ENCODE measurements around the gene IFRD1. TPM values are rescaled to one million over a fixed set of nuclear protein-coding genes. Genes with fewer than 3 reads are reported as not detected.

Gene IFRD1
- total and polyA plus RNA-seq, 8 donors: 19.9 to 137 (median 44.0) TPM

- Histone ChIP-seq H3K27me3 (no peaks in the 10 kb centered on the region), H3K36me3 (no peaks in the 10 kb centered on the region), H3K4me1 (no peaks in the 10 kb centered on the region), H3K4me3 (no peak overlapping the region), H3K9me3 (no peaks in the 10 kb centered on the region), H3K27ac (no peak overlapping the region)
- WGBS, 5 donors: 85 to 93% (median 89%) methylated on average over 3 of the region's 3 CpGs
- no peak for DNase-seq
- TF ChIP-seq POLR2AphosphoS5 (IDR thresholded peaks at IDR 0.05) (no peak), POLR2A (IDR thresholded peaks at IDR 0.05) (no peak), CTCF (IDR thresholded peaks at IDR 0.05) (no peak), EP300 (IDR thresholded peaks at IDR 0.05) (no peak)
- intact Hi-C loops (cut with DNase I; ENCODE audit: low total_unique reads): no loop called here
These were observed 67.2 kb downstream of the IFRD1 start for GRCh38 chr7:112517487-112517886.

- intact Hi-C loops (cut with DNase I; ENCODE audit: low total_unique reads): no loop called here
- 72 to 86% (median 84%) methylated on average over 6 of the region's 6 CpGs for WGBS, 5 donors
These were observed 70.5 kb downstream of the IFRD1 start for GRCh38 chr7:112520787-112521186.

GRCh38 chr7:112521942-112522341 lies 71.7 kb downstream of the IFRD1 start:
- WGBS, 5 donors: 87 to 92% (median 90%) methylated on average over 3 of the region's 3 CpGs
- H3K9me3 ChIP-seq: no peaks in the 10 kb centered on the region
- no peak overlapping the region for H3K27ac ChIP-seq
- intact Hi-C loops (cut with DNase I; ENCODE audit: low total_unique reads): no loop called here
- H3K4me1 ChIP-seq: no peaks in the 10 kb centered on the region
- H3K27me3 ChIP-seq: no peaks in the 10 kb centered on the region
- H3K36me3 ChIP-seq: no peaks in the 10 kb centered on the region
- DNase-seq: no peak
- no peak for TF ChIP-seq CTCF (IDR thresholded peaks at IDR 0.05)
- TF ChIP-seq POLR2AphosphoS5 (IDR thresholded peaks at IDR 0.05): no peak
- no peak for TF ChIP-seq EP300 (IDR thresholded peaks at IDR 0.05)
- no peak for TF ChIP-seq POLR2A (IDR thresholded peaks at IDR 0.05)
- H3K4me3 ChIP-seq: no peak overlapping the region

More at GRCh38 chr7:112520787-112521186, 70.5 kb downstream of the IFRD1 start:
- no peaks in the 10 kb centered on the region for H3K9me3 ChIP-seq
- H3K27ac ChIP-seq: no peak overlapping the region
- H3K4me1 ChIP-seq: no peaks in the 10 kb centered on the region
- DNase-seq: no peak
- no peaks in the 10 kb centered on the region for H3K36me3 ChIP-seq
- no peaks in the 10 kb centered on the region for H3K27me3 ChIP-seq
- H3K4me3 ChIP-seq: no peak overlapping the region
- TF ChIP-seq CTCF (IDR thresholded peaks at IDR 0.05): no peak
- no peak for TF ChIP-seq EP300 (IDR thresholded peaks at IDR 0.05)
- TF ChIP-seq POLR2AphosphoS5 (IDR thresholded peaks at IDR 0.05): no peak
- no peak for TF ChIP-seq POLR2A (IDR thresholded peaks at IDR 0.05)

- intact Hi-C loops (cut with DNase I; ENCODE audit: low total_unique reads): no loop called here
- Histone ChIP-seq H3K27me3 (no peaks in the 10 kb centered on the region), H3K27ac (no peak overlapping the region), H3K36me3 (no peaks in the 10 kb centered on the region), H3K4me3 (no peak overlapping the region), H3K9me3 (no peaks in the 10 kb centered on the region), H3K4me1 (no peaks in the 10 kb centered on the region)
- WGBS, 5 donors: 86 to 100% (median 98%) methylated on average over 2 of the region's 2 CpGs
- TF ChIP-seq POLR2AphosphoS5 (IDR thresholded peaks at IDR 0.05) (no peak), CTCF (IDR thresholded peaks at IDR 0.05) (no peak), POLR2A (IDR thresholded peaks at IDR 0.05) (no peak), EP300 (IDR thresholded peaks at IDR 0.05) (no peak)
- DNase-seq: no peak
These were observed 73.6 kb downstream of the IFRD1 start for GRCh38 chr7:112523871-112524270.

Small RNA genes lying within 50 kb of the gene (small RNA-seq; reads per million reads assigned to genes)
- 0 reads per million in 4 donors for gene AC079741.1

Other genes with a start within 250 kb of the IFRD1 start
- gene DOCK4, start 244.1 kb upstream of the IFRD1 start, total RNA-seq: 10 to 100 TPM; 14.0 to 54.9 (median 19.6) TPM
- 1 to 10 TPM; 1.1 to 1.8 (median 1.5) TPM for gene DOCK4, start 244.1 kb upstream of the IFRD1 start, polyA plus RNA-seq
- gene ZNF277, start 243.8 kb upstream of the IFRD1 start, total RNA-seq: 10 to 100 TPM in 4 of 5 donors, 1 to 10 TPM in 1; 9.9 to 75.0 (median 28.7) TPM
- 10 to 100 TPM; 16.0 to 39.0 (median 22.3) TPM for gene ZNF277, start 243.8 kb upstream of the IFRD1 start, polyA plus RNA-seq
- 1 to 10 TPM in 3 of 5 donors, not detected in 2; 1.2 to 5.9 (median 2.9) TPM for gene LSMEM1, start 30.5 kb downstream of the IFRD1 start, total RNA-seq
- gene LSMEM1, start 30.5 kb downstream of the IFRD1 start, polyA plus RNA-seq: 1 to 10 TPM in 2 of 3 donors, under 1 TPM in 1; 1.00 to 3.9 (median 1.4) TPM

All from stomach (tissue), 9 donors.